Sigmoid colon (tissue), 3 donors: Measurements from ENCODE around the gene PODNL1.

ENCODE experiments used
- CTCF ChIP-seq, 4 experiments: fragments of 450-650 bp in 3 of 4; fragments of 200-600 bp in 1 of 4; IDR thresholded peaks; one replicate each; pipeline ENCODE4 v1.5.1; 2016 to 2019; ENCODE audit warnings: antibody characterized with exemption in 4 of 4, mild to moderate bottlenecking in 3 of 4, moderate library complexity in 2 of 4
- POLR2A ChIP-seq, 2 donors: fragments of 450-650 bp; IDR thresholded peaks; one replicate each; pipeline ENCODE4 v1.6.1; 2016; ENCODE audit warnings: antibody characterized with exemption in 2 of 2, mild to moderate bottlenecking in 2 of 2, moderate library complexity in 2 of 2

- TF ChIP-seq CTCF (IDR thresholded peaks at IDR 0.05) (no peak), POLR2A (IDR thresholded peaks at IDR 0.05) (no peak)
These were observed 17.6 kb upstream of the PODNL1 start for GRCh38 chr19:13955662-13956364.
